Mucosa of descending colon (tissue), 3 donors: ENCODE measurements around the gene BSPH1. TPM values are rescaled to one million over a fixed set of nuclear protein-coding genes. Genes with fewer than 3 reads are reported as not detected.

ENCODE experiments used
- ATAC-seq: fragments of 200-7000 bp; cut with Tn5 transposase; one replicate; pipeline ENCODE4 v1.9.1; 2020; ENCODE audit warnings: mild to moderate bottlenecking, moderate library complexity
- DNase-seq, 3 donors: peaks; one replicate each; pipeline ENCODE4 v3.0.0-alpha.2; 2020
- H3K36me3 ChIP-seq: fragments of 200-600 bp; one replicate; pipeline ENCODE4 v1.8.0; 2021; ENCODE audit warnings: low read depth, mild to moderate bottlenecking
- H3K4me1 ChIP-seq: fragments of 200-600 bp; one replicate; pipeline ENCODE4 v1.8.0; 2021; ENCODE audit warnings: low read depth, mild to moderate bottlenecking
- H3K4me3 ChIP-seq: fragments of 200-600 bp; one replicate; pipeline ENCODE4 v1.8.0; 2021; ENCODE audit warnings: mild to moderate bottlenecking
- H3K9me3 ChIP-seq: fragments of 200-600 bp; one replicate; pipeline ENCODE4 v1.8.0; 2021; ENCODE audit warnings: mild to moderate bottlenecking
- intact Hi-C, 2 donors: fragments of 100-400 bp; cut with DNase I in 1 of 2; cut with micrococcal nuclease in 1 of 2; formaldehyde crosslinking; loops; one replicate each; pipeline versions ENCODE4 v1.11.0 to v1.11.1; 2022; cut with DNase I, micrococcal nuclease
- long read RNA-seq, 2 donors: library from polyadenylated mRNA; unstranded; transcript quantifications; one replicate each; pipeline ENCODE4 v2.0.0, GENCODE V29; 2019 to 2021
- total RNA-seq, 3 donors: library from RNA; stranded (reverse); fragmentation: NEBNext Ultra II Directional in 2 of 3; extraction: Animal tissue kit (Norgen Biotek cat#: 25700) in 2 of 3; gene quantifications; one replicate each; pipeline versions ENCODE4 v1.2.1 to v1.2.4, GENCODE V29; 2021 to 2023
- TF ChIP-seq, protein P1 (sequence below): fragments of 200-600 bp; IDR thresholded peaks from one replicate; pipeline ENCODE4 v1.8.0; 2022; ENCODE audit warnings: antibody characterized with exemption, mild to moderate bottlenecking
- donor health status: DM: no; HTN: no; CAD: no; lungs with moderate emphysema.
- donor health status: DM: no; HTN: no; CAD: no.
- donor health status: DM: no; HTN: yes; CAD: no.

BSPH1 gene, protein sequence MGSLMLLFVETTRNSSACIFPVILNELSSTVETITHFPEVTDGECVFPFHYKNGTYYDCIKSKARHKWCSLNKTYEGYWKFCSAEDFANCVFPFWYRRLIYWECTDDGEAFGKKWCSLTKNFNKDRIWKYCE
- not detected for total RNA-seq
- long read RNA-seq, donor 1: 0 reads
- long read RNA-seq, donor 2: 0 reads

DNA sequence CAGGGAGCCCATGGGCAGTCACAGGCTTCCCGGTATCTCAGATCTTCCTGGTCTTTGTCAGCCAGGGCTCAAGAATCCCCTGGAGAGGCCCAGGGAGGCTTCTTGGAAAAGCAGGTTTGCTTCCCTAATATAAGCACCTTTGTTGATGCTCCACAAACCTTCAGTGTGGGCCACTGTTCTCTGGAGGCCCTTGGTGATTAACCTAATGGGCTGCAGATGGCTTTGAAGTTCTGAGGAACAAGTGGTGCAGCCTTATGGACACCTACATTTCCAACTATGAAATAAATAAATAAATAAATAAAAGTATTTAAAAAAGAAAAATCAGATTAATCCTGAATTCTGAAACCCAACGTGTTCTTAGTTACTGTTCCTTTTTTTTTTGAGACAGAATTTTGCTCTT lies at the start of gene BSPH1:
Gene BSPH1, minus strand, starts transcription at position 101 of the 400 bp plus-strand sequence. Its CDS starts 89 bp downstream, at position 12.
- ATAC-seq (no peak), DNase-seq (no peak)
- H3K36me3 ChIP-seq: no peaks in the 10 kb centered on the region
- TF ChIP-seq, protein P1, sequence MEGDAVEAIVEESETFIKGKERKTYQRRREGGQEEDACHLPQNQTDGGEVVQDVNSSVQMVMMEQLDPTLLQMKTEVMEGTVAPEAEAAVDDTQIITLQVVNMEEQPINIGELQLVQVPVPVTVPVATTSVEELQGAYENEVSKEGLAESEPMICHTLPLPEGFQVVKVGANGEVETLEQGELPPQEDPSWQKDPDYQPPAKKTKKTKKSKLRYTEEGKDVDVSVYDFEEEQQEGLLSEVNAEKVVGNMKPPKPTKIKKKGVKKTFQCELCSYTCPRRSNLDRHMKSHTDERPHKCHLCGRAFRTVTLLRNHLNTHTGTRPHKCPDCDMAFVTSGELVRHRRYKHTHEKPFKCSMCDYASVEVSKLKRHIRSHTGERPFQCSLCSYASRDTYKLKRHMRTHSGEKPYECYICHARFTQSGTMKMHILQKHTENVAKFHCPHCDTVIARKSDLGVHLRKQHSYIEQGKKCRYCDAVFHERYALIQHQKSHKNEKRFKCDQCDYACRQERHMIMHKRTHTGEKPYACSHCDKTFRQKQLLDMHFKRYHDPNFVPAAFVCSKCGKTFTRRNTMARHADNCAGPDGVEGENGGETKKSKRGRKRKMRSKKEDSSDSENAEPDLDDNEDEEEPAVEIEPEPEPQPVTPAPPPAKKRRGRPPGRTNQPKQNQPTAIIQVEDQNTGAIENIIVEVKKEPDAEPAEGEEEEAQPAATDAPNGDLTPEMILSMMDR: no peak
- intact Hi-C loops: no loop called here
- no peaks in the 10 kb centered on the region for H3K4me1 ChIP-seq
- no peak within 1 kb of the TSS for H3K4me3 ChIP-seq
- no peaks in the 10 kb centered on the region for H3K9me3 ChIP-seq

DNA sequence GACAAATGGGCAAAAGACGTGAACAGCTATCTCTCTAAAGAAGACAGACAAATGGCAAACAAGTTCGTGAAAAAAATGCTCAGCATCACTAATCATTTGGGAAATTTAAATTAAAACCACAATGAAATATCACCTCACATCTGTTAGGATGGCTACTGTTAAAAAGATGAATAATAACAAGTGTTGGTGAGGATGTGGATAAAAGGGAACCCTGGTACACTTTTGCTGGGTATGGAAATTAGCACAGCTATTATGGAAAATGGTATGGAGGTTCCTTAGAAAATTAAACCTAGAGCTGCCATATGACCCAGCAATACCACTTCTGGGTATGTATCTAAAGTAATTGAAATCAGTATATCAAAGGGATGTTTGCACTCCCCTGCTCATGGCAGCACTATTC lies 44.8 kb upstream of the BSPH1 start:
- no peak overlapping the region for H3K4me3 ChIP-seq
- intact Hi-C loops: no loop called here
- peaks cover 9% of the 10 kb centered on the region for H3K9me3 ChIP-seq
- TF ChIP-seq, protein P1: no peak
- ATAC-seq (no peak), DNase-seq (no peak)
- H3K4me1 ChIP-seq: no peaks in the 10 kb centered on the region
- H3K36me3 ChIP-seq: no peaks in the 10 kb centered on the region

DNA sequence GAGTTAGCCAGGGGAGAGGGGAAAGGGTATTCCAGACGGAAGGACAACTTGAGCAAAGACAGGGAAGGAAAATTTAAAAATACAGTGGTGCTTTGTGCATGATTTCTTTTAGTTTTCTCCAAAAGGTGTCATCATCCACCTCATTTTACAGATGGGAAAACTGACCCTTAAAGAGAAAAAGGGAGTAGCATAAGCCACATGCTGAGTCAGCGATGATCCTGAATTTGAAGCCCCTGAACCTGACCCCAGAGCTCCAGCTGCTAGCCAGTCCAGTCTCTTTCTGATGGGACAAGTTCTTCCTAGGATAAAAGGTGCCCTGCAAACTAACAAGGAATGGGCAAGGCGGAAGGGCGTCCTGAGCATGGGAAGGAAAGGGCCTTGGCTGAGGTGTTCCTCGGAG lies 41.6 kb upstream of the BSPH1 start:
- TF ChIP-seq, protein P1: no peak
- DNase-seq: no peak
- intact Hi-C loops: no loop called here
- no peak for ATAC-seq
- H3K4me1 ChIP-seq: no peaks in the 10 kb centered on the region
- no peak overlapping the region for H3K4me3 ChIP-seq
- H3K36me3 ChIP-seq: no peaks in the 10 kb centered on the region
- H3K9me3 ChIP-seq: peaks cover 9% of the 10 kb centered on the region

DNA sequence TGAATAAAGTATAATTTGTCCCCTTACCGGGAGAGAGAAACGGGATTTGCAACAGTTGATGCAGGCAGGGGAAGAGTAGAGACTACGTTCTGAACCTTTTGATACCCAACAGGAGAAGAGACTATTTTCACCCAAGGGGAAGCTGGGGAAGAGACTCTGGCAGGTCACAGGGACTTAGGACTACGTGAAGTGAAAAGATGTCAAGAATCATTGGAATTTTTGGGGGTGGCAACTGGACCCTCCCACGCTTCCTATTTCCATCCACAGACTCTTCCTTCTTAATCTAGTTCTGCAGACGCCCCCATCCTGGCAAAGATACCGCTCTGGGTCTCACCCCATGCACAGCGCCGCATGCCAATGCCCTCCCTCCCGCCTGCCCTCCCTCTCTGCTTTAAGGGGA lies 38.1 kb upstream of the BSPH1 start:
- no peaks in the 10 kb centered on the region for H3K36me3 ChIP-seq
- intact Hi-C loops: no loop called here
- no peak for DNase-seq
- no peaks in the 10 kb centered on the region for H3K9me3 ChIP-seq
- ATAC-seq: no peak
- TF ChIP-seq, protein P1: no peak
- no peaks in the 10 kb centered on the region for H3K4me1 ChIP-seq
- no peak overlapping the region for H3K4me3 ChIP-seq

DNA sequence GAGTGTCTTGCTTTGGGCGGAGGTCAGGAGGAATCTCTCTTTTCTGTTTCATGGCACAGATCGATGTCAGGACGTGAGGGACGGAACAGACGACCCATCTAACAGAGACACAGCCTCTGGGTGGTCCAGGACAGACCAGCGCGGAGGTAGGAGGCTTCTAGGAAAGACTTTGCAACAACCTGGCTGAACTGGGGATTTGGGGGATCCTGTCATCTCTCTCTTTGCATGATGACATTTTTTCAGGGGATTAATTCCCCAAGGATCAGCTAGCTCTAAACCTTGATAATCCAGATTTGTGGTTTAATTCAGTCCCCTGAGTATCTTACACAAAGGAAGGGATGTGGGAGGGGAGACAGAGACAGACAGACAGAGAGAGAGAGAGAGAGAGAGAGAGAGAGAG lies 37.5 kb upstream of the BSPH1 start:
- ATAC-seq (no peak), DNase-seq (no peak)
- TF ChIP-seq, protein P1: no peak
- Histone ChIP-seq H3K36me3 (no peaks in the 10 kb centered on the region), H3K9me3 (no peaks in the 10 kb centered on the region), H3K4me1 (no peaks in the 10 kb centered on the region), H3K4me3 (no peak overlapping the region)
- intact Hi-C loops: no loop called here

DNA sequence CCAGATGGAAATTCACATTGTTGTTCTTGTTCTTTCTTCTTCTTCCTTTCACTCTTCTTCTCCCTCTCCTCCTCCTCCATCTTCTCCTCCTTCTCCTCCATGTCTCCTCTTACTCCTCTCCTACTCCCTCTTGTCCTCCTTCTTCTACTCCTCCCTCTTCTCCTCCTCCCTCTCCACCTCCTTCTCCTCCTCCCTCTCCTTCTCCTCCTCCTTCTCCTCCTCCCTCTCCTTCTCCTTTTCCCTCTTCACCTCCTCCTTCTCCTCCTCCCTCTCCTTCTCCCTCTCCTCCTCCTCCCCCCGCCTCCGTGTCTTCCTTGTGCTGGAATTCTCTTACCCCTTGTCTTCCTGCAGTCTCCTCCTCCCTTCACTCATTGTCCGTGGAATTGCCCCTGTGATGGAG lies 33.5 kb upstream of the BSPH1 start:
- no peak for DNase-seq
- intact Hi-C loops: no loop called here
- Histone ChIP-seq H3K4me1 (no peaks in the 10 kb centered on the region), H3K4me3 (no peak overlapping the region), H3K36me3 (no peaks in the 10 kb centered on the region), H3K9me3 (no peaks in the 10 kb centered on the region)
- TF ChIP-seq, protein P1: no peak
- ATAC-seq: no peak
